Urinary bladder (tissue), 4 donors: Measurements from ENCODE around the gene PARP16. TPM values are rescaled to one million over a fixed set of nuclear protein-coding genes. Genes with fewer than 3 reads are reported as not detected.

Source experiments
- DNase-seq: peaks from one replicate; pipeline ENCODE4 v3.0.0-alpha.2; 2015; ENCODE audit errors: extremely low spot score
- H3K27ac ChIP-seq: one replicate; pipeline ENCODE4 v1.5.1; 2013; ENCODE audit warnings: low read depth, mild to moderate bottlenecking, moderate library complexity
- H3K36me3 ChIP-seq: one replicate; pipeline ENCODE4 v1.6.1; 2013; ENCODE audit warnings: mild to moderate bottlenecking, moderate library complexity; ENCODE audit not compliant: insufficient read depth
- H3K4me1 ChIP-seq: one replicate; pipeline ENCODE4 v1.6.1; 2013; ENCODE audit warnings: mild to moderate bottlenecking, moderate library complexity; ENCODE audit not compliant: insufficient read depth
- H3K4me3 ChIP-seq: one replicate; pipeline ENCODE4 v1.5.1; 2013; ENCODE audit warnings: low read depth, low read length
- WGBS: extraction: QIAGEN DNeasy Blood & Tissue Kit; methylation state at CpG from one replicate; pipeline ENCODE4 v1.1.7; 2013; 5-methylcytosine and 5-hydroxymethylcytosine counted together
- polyA plus RNA-seq: library from polyadenylated mRNA; stranded (reverse); fragments of 200-250 nt; gene quantifications from one replicate; pipeline ENCODE4 v1.2.3, GENCODE V29; 2013
- total RNA-seq: library from RNA; depleted of rRNA; stranded (reverse); fragments of >200 nt; gene quantifications from one replicate; pipeline ENCODE4 v1.2.3, GENCODE V29; 2014
- donor health status: healthy with polysubstance abuse.
- donor health status: healthy.

PARP16 gene
- total and polyA plus RNA-seq, 2 donors: 8.2 to 13.4 TPM

DNA sequence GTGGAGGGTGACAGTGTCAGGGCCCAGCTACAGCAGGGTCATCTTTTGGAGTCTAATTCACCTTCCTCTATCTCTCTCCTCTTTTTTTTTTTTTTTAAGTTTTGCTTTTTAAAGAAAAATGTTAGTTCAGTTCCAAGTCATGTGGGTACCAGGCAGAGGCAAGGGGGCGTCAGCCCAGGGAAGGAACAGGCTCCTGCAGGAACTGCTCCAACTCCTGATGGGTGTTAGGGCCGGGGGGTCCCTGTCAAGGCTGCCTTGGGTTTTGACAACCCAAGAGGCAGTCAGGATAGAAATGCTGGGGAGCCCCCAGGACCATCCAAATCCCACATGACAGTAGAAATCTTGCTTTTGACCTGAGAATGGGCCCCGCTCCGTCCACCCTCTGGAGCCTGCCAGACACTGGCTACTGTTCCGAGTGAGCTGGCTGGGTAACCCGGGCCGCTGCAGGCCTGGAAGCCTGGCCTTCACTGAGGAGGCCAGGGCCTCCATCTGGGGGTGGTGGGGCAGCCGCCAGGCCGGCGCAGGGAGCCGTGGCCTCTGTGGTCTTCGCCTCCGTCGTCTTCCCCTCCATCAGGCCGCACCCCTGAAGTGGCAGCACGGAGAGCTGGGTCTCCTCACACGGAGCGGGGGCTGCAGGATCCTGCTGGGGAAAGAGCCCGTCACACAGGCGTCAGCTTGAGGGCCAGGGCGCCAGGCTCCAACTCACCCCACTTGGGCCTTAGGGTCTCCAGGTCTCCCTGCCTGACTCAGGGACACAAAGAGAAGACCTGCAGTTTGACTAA, 42.0 kb upstream of the PARP16 start:
- no peaks in the 10 kb centered on the region for H3K36me3 ChIP-seq
- H3K27ac ChIP-seq: no peak overlapping the region
- H3K4me1 ChIP-seq: no peaks in the 10 kb centered on the region
- no peak overlapping the region for H3K4me3 ChIP-seq
- WGBS: 93% methylated on average over 21 of the region's 21 CpGs
- DNase-seq: no peak

DNA sequence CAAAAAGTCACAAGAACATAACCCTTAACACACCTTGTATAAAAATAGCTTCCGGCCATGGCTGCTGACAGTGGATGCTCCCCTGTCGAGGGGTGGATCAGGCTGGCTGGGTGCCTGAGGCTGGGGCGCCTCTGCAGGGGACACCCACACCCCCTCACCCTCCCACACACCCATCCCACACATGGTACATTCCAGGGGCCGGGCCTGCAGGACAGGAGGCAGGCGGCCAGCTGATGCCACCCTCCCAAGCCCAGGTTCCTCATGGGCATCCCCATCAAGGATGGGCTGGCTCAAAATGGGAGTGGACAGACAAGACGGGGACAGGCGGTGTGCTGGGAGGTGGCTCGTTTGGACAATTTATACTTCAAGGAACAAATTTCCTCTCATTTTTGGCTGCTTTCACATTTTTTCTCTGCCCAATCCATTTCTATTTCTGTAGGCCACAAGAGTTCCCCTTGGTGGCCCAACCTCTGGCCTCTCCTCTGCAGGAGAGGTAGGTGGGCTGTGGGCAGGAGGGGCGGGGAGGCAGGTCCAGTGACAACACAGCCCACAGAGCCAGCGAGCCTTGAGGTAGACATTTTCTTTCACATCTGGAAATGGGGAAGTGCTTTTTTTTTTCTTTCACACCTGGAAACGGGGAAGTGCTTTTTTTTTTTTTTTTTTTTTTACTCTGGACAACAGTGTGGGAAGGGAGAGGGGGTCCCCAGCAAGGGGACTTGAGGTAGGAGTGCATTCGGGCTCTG, 41.1 kb upstream of the PARP16 start:
- Histone ChIP-seq H3K4me3 (no peak overlapping the region), H3K4me1 (no peaks in the 10 kb centered on the region), H3K36me3 (no peaks in the 10 kb centered on the region), H3K27ac (no peak overlapping the region)
- DNase-seq: no peak
- WGBS: 87% methylated on average over 12 of the region's 12 CpGs

GRCh38 chr15:65326818-65327217, 40.1 kb upstream of the PARP16 start:
- Histone ChIP-seq H3K4me3 (no peak overlapping the region), H3K27ac (no peak overlapping the region), H3K4me1 (no peaks in the 10 kb centered on the region), H3K36me3 (no peaks in the 10 kb centered on the region)
- WGBS: 77% methylated on average over 2 of the region's 2 CpGs
- DNase-seq: no peak

DNA sequence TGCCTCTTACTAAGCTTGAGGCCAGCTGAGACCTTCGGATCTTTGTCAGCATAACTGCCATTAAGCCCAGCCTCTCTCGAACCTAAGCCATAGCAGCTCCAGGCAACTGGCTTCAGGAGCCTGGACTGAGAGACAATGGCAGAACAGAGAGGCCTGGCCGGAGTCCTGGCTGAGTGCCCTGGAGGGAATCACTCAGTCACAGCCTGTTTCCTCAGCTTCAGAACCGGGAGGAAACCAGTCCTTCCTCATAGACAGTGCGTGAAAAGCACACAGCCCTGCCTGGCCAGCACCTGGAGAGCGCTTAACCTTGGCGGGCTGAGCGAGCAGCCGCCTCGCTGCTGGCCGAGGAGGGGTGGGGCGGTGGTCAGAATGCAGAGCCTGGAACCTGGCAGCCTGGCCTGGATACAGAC, 39.4 kb upstream of the PARP16 start:
- no peak overlapping the region for H3K27ac ChIP-seq
- H3K36me3 ChIP-seq: no peaks in the 10 kb centered on the region
- H3K4me1 ChIP-seq: no peaks in the 10 kb centered on the region
- DNase-seq: no peak
- no peak overlapping the region for H3K4me3 ChIP-seq
- WGBS: 36% methylated on average over 12 of the region's 12 CpGs

GRCh38 chr15:65323071-65323511, 36.4 kb upstream of the PARP16 start:
- Histone ChIP-seq H3K36me3 (no peaks in the 10 kb centered on the region), H3K4me3 (no peak overlapping the region), H3K4me1 (no peaks in the 10 kb centered on the region), H3K27ac (no peak overlapping the region)
- 9% methylated on average over 9 of the region's 9 CpGs for WGBS
- peak; percentile 51 for DNase-seq

GRCh38 chr15:65318870-65319356, 32.2 kb upstream of the PARP16 start:
- Histone ChIP-seq H3K4me1 (no peaks in the 10 kb centered on the region), H3K36me3 (no peaks in the 10 kb centered on the region), H3K4me3 (no peak overlapping the region), H3K27ac (no peak overlapping the region)
- peak; percentile 59 for DNase-seq
- 34% methylated on average over 5 of the region's 5 CpGs for WGBS

GRCh38 chr15:65312400-65312916, 25.8 kb upstream of the PARP16 start:
- Histone ChIP-seq H3K27ac (no peak overlapping the region), H3K4me1 (no peaks in the 10 kb centered on the region), H3K4me3 (no peak overlapping the region), H3K36me3 (no peaks in the 10 kb centered on the region)
- 68% methylated on average over 11 of the region's 11 CpGs for WGBS
- DNase-seq: no peak

DNA sequence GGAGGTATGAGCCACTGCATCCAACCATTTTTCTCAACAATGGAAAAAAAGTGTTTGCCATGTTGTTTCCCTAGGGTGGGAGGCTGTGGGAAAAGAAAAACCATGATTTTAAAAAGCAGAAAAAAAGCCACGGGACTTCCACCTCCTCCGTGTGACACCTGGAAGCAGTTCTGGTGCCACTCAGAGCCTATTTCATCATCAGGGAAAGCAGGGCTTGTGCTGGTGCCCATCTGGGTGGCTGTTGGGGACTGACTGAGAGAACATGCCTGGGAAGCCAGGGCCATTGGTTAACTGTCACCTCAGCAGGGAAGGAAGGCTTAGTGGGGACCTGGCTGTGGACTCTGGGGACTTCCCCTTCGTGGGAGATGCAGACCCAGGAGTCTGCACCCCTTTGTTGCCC, 25.1 kb upstream of the PARP16 start:
- H3K4me1 ChIP-seq: no peaks in the 10 kb centered on the region
- H3K27ac ChIP-seq: no peak overlapping the region
- H3K4me3 ChIP-seq: no peak overlapping the region
- no peak for DNase-seq
- no peaks in the 10 kb centered on the region for H3K36me3 ChIP-seq
- WGBS: 68% methylated on average over 3 of the region's 3 CpGs

- no peak overlapping the region for H3K27ac ChIP-seq
- H3K4me1 ChIP-seq: no peaks in the 10 kb centered on the region
- WGBS: 91% methylated on average over 10 of the region's 10 CpGs
- DNase-seq: no peak
- no peak overlapping the region for H3K4me3 ChIP-seq
- H3K36me3 ChIP-seq: no peaks in the 10 kb centered on the region
Observed at GRCh38 chr15:65310431-65311137, 23.9 kb upstream of the PARP16 start.

DNA sequence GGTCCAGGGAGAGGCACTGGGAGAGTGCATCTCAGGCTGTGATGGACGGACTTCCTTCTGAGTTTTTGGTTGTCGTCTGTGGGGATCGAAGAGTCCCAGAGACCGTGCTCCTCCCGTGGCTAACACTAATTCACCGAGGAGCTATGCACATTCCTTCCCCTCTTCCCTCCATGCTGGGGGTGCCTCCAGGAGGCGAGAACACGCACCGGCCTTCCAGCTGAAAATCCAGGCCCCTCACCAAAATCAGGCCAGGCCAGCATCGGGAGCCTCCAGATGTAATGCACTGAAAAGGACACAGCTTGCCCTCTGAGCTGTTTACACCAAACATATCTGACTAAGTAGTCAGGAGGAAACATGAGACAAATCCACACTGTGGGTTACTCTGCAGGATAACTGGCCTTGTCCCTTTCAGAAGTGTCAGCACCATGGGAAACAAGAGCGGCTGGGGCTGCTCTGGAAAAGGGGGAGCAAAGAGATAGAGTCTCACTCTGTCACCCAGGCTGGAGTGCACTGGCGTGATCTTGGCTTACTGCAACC, 23.3 kb upstream of the PARP16 start:
- Histone ChIP-seq H3K27ac (no peak overlapping the region), H3K4me3 (no peak overlapping the region), H3K36me3 (no peaks in the 10 kb centered on the region), H3K4me1 (no peaks in the 10 kb centered on the region)
- no peak for DNase-seq
- WGBS: 65% methylated on average over 12 of the region's 12 CpGs

- Histone ChIP-seq H3K4me3 (no peak overlapping the region), H3K27ac (no peak overlapping the region), H3K36me3 (no peaks in the 10 kb centered on the region), H3K4me1 (no peaks in the 10 kb centered on the region)
- WGBS: 84% methylated on average over 6 of the region's 6 CpGs
- DNase-seq: no peak
Observed at GRCh38 chr15:65307978-65308377, 21.3 kb upstream of the PARP16 start.

DNA sequence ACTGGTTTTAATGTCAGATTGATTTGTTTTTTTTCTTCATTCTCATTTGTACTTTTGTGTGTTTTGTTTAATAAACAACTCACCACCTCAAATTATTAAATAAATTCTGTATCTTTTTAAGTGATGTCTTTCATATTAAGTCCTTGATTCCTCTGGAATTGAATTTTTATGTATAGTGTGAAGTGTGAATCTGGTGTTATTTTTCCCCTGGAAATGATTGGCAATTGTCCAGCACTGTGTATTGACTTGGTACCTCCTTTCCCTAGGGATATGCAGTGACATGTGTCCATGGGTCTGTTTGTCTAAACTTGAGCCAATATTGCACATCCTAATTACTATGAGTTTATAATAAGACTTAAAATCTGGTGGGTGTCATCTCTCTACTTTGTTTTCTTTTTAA, 19.9 kb upstream of the PARP16 start:
- no peak for DNase-seq
- H3K36me3 ChIP-seq: no peaks in the 10 kb centered on the region

GRCh38 chr15:65305776-65306175, 19.1 kb upstream of the PARP16 start:
- DNase-seq: no peak
- Histone ChIP-seq H3K4me1 (no peaks in the 10 kb centered on the region), H3K36me3 (no peaks in the 10 kb centered on the region), H3K4me3 (no peak overlapping the region), H3K27ac (no peak overlapping the region)
- 86% methylated on average over 3 of the region's 3 CpGs for WGBS

More for the DNA sequence above, 19.9 kb upstream of the PARP16 start:
- H3K4me3 ChIP-seq: no peak overlapping the region
- H3K4me1 ChIP-seq: no peaks in the 10 kb centered on the region
- H3K27ac ChIP-seq: no peak overlapping the region
